NCI-H2171 (cell line): ENCODE data around the gene NUCB2.

Experiments used
- DNase-seq: peaks from one replicate; lab custom pipeline; 2025; lab: John Stamatoyannopoulos, UW

Gene NUCB2

DNA sequence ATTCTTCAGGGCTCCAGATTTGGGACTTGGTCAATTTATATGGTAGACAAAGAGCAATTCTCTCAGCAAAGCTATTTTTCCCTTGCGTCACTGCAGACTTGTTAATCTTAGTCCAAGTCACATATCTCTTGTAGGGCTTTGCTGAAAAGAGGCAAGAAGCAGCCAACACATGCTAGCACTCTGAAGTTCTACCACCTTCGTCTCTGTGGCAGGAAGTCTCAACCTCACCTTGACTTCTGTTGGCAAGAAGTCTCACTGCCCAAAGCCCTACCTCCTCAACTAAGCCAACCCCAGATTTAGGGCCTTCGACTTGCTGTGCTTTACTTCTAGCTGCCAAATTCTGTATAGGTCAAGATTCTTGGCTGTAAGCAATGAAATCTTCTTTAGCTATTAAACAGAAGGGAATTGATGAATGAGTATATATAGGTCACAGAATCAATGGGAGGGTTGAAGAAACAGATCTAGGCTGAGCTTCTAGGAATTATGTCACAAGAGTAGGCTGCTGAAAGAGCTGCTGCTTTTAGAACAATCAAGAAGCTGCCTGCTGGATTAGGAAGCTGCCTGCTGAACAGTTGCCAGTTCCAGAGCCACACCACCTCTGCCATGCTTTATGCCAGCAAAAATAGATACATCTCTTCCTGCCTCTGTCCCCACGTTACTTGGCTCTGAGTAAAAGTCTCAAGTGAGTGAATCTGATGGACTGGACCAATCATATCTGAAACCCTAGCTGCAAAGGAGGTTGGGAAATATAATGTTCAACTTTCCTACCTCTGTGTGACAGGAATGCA lies 57.5 kb downstream of the NUCB2 start:
- DNase-seq: no peak

DNA sequence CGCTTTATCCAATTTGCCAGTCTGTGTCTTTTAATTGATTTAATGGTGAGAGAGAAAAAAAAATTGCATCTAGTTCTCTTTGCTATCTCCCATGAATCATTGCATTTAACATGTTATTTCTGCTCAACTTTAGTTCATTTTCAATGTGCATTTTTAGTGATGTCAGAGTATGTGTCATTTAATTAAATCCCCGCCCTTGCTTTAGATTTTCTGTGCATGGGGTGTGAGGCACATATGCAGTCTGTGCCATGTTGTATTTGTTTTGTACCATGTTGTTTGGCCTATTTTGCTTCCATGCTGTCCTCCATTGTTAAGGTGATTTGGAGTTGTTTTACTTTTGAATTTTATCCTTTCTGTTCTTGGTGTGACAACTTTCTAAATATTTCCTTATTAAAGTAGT lies 66.7 kb downstream of the NUCB2 start:
- no peak for DNase-seq

DNA sequence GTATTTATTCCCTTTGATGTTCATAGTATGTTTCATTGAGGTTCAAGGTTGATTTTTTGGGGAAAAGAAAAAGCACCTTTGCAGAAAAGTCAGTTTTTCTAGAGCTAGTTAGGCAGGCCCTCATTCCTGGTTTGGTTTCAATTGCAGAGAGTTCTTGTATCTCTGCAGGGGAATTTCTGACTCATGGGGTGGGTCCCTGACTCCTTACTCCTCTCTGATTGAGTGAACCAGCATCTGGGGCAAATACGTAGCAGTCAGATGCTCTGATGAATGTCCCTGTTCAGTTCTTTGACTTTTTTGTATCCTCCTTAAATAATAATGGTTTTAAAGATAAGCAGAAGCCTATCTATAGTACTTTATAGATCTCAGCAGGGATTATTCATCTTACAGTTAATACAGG lies 67.4 kb downstream of the NUCB2 start:
- no peak for DNase-seq

DNA sequence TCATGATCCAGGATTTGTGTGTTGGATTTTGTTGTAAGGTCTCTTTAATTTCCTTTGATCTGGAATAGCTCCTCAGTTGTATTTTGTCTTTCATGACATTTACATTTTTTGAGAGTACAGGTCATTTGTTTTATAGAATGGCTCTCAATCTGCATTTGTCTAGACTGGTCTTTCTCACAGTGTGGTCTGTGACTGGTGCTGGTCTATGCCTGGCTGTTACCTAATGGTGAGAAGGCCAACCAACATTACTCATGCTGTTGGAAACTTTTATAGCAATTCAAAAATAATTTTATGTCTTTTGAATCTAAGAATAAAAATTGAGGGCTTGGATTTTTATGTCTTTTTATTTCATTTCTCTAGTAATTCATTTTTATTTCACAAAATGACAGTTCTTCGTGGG lies 71.1 kb downstream of the NUCB2 start:
- no peak for DNase-seq

DNA sequence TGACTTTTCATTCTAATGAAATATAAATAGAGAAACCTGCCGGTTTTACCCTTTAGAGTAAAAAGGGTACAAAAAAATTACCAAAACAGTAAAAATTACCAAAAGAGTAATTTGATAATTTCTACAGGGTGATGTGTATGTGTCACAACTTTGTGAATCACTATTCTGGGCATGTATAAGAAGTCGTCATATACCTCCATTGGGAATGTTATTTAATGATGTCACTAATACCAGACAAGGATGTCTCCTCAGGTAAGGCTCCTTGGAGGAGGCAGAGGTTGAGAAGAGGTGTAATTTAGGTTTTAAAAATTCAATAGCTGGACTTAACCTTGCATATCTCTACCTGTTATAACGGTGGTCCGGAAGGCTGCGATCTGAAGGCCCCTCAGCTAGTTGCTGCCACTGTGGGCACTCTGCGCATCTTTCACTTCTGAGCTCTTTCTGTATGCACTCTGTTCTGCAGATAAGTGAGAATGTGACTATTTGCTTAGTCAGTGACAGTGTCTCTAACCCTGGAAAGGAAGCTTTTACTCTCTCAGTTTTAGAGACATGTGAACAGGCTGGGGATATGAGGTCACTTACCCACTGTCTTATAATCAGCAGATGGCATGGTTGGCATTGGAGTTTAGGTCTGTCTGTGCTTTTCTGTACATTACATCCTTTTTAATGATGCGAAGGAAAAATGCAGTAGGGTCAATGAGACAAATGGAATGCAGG lies 74.1 kb downstream of the NUCB2 start:
- no peak for DNase-seq

DNA sequence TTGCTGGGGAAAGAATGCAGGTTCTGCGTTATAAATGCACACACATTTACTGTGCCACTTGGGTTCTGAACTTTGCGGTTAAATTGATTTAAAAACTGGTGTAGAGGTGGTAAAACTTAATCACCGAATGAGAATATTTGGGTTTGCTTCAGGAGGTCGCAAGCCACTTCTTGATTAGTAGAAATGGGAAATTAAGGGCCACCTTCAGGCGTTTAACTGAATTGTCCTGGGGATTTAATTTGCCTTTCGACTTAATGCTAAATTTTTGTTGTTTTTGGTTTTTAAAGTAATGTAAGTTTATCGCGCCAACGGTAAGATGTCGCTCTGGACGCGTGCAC lies 74.6 kb downstream of the NUCB2 start:
- DNase-seq: no peak

DNA sequence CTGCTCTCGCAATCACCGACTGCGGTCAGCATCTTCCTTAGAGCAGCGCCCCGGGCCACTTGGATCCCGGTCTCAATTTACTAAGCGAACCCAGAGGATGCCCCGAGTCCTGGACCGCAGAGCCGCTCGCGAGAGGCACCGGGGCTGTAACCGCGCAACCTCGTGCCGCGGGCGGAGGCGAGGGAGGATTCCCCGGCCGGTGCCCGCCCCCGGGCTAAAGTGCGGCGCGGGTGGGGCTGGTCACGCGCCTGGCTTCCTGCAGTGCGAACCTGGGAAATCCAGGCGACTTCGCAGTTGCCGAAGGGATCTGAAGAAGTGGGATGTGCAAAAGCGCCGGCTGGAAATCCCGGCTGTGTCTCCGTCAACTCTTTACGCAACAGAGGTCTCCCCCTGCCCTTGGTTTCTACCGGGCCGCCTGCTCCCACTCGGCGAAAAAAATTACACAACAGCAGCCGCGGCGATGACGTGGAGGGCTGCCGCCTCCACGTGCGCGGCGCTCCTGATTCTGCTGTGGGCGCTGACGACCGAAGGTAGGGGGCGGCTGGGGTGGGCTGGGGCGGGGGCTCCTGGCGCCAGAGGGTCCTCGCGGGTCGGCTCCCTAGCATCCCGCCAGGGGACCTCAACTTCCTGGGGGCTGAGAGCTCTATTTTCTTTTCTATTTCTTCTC lies 75.1 kb downstream of the NUCB2 start, which contains the start of gene NCR3LG1:
TSS of gene NCR3LG1 (plus strand) at position 291 of the 667 bp plus-strand sequence. CDS start at position 461, 170 bp downstream.
- DNase-seq: no peak

GRCh38 chr11:17352950-17353820 lies 76.6 kb downstream of the NUCB2 start:
- no peak for DNase-seq

DNA sequence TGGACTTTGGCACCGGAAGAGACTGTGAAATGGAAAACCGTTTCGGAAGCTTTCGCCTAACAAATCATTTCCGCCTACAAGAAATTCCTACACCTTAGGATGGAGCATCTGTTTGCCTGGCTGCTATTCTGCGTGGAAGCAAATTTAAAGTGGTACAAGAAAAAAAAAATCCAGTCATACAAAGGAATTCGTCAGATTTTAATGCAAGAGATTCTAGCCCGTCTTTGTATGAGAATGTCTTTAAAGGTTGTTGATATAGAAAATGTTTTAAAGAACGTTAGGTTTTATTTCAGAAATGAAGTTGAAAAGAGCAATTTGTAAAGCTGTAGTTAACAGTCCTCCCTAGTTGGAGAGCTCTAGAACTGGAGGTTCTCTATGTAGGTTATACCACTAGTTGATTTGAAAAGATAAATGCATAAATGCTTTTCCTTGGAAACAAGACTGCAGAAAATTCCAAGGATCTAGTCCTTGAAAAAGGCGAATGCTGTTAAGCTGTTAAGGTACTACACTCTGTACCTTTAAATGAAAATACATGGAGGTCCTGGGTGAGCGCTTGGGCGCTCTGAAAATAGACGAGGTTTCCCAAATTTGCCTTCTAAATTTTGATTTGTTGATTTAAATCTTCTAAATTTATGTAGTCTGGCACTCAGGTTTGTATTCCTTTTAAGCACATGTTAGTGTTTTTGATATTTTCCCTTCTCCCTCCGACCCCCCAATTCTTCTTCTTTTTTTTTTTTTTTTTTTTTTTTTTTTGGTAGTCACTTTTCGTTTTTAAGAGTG lies 77.5 kb downstream of the NUCB2 start:
- no peak for DNase-seq

GRCh38 chr11:17354601-17354991 lies 78.1 kb downstream of the NUCB2 start:
- DNase-seq: no peak

DNA sequence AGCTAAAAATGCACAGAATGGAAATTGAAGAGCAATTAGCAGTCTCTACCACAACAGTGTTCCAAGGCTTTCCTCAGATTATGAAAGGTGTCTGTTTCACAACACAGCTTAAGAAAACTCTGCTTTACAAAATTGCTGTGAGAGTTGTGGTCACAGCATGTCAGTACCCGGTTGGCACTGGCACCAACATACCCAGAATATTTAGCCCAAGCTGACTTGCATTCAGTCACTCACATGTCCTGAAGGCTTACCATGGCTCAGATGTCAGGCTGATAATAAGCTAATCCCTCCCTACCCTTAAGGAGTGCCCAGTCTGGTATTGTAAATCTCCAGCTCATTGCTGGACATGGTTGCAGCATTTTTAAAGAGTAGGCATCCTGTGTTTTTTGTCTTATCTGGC lies 90.0 kb downstream of the NUCB2 start:
- DNase-seq: no peak

- no peak for DNase-seq
These were observed 92.0 kb downstream of the NUCB2 start for GRCh38 chr11:17368551-17368950.

GRCh38 chr11:17369094-17369493 lies 92.6 kb downstream of the NUCB2 start:
- no peak for DNase-seq

GRCh38 chr11:17369684-17370243 lies 93.2 kb downstream of the NUCB2 start:
- no peak for DNase-seq

GRCh38 chr11:17371614-17372013 lies 95.1 kb downstream of the NUCB2 start:
- DNase-seq: no peak

DNA sequence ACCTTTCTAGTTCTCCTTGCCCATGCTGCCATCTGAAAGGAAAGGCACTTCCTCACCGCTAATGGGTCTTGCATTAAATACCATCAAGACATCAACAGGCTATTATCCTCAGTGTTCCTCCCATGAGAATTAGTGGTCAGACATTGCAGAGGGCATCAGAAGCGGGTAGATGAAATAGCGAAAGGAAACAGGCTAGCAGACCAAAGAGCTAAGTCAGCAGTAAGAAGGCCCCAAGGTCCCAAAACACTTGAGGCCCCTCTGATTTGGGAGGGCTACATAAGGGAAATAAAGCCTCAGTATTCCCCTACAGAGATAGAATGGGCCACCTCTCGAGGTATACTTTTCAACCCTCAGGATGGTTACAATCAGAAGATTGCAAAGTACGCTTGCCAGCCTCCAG lies 99.0 kb downstream of the NUCB2 start:
- no peak for DNase-seq

DNA sequence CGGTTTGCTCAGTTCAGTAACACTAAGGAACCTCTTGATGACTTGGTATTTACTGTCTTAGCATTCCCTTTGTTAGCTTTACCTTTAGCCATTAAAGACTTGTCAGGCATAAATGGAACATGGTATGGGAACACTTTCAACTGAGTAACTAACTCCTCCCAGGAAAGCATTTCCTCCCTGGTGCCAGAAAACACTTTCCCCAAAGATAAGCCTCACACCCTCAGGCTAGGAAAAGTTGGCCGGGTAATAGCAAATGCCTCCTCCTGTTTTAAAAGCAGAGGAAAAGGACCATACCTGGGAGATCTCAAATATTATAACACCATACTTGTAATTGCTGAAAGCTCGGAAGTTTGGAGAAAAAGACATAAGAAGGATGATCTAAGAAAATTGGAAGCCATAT lies 100.0 kb downstream of the NUCB2 start:
- no peak for DNase-seq

GRCh38 chr11:17378655-17379054 lies 102.1 kb downstream of the NUCB2 start:
- no peak for DNase-seq

DNA sequence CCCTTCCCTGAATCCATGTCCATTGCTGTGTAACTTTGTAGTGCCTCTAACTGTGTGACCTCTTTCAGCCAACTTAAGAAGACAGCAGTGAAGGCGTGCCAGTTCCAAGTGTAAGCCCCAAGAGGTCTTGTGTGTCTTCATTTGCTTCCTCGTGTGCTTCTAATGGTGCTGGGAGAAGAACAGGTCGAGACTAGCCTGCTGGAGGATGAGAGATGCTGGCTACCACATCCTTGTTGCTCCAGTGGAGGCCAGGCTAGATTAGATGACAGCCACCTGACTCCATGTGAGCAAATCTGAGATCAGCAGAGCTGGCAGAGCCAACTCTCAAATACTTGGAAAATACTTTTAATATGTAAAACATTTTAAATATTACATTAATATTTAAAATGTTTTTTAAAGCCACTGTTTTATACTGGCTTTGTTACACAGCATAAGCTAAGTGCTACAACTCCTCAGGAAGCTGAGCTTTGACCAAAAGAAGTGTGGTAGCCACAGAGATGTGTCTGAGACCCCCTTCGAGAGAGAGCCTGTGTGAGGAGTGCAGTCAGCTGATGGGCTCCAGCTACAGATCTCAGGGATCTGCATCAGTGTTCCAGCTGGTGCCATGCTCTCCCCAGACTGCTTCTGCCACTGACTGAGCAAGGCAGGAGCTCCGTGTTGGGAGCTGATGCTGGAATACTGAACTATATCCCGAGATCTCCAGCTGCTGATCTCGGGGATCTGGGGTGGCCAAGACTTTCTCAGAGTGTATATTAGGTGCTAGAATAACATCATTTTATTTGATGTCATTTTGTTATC lies 103.0 kb downstream of the NUCB2 start:
- no peak for DNase-seq

- no peak for DNase-seq
These were observed 104.6 kb downstream of the NUCB2 start for GRCh38 chr11:17381156-17381555.
